ENCODE results near the gene CD248. TPM values are rescaled to one million over a fixed set of nuclear protein-coding genes. Genes with fewer than 3 reads are reported as not detected.

CD248 gene
- total RNA-seq, 2 experiments from 2014 or later = 5.2 to 5.6 TPM

- CTCF ChIA-PET = interaction anchor here (0.7 to 8.1 kb wide), 4 partner anchors 8 to 121 kb away, joined by 3 to 111 read pairs (median 6); partner anchors contain the start of genes MRPL11 and RIN1
- POLR2A ChIA-PET = interaction anchor here (1.8 to 2.1 kb wide), 2 partner anchors 27 to 30 kb away, joined by 6 to 9 read pairs; partner anchors contain the start of genes BRMS1 and YIF1A
Measured at GRCh38 chr11:66318600-66318970, 1.7 kb upstream of the CD248 start.

- CTCF ChIA-PET = interaction anchor here (0.6 to 8.1 kb wide), 7 partner anchors 7 to 121 kb away, joined by 3 to 111 read pairs (median 4); partner anchors contain the start of genes MRPL11 and RIN1
- POLR2A ChIA-PET = interaction anchor here (0.6 to 2.1 kb wide), 7 partner anchors 8 to 228 kb away, joined by 3 to 9 read pairs (median 6); partner anchors contain the start of genes ACTN3, BRMS1 and YIF1A
Measured at GRCh38 chr11:66317723-66318599, 1.1 kb upstream of the CD248 start.

- CTCF ChIA-PET = interaction anchor here (0.6 to 8.1 kb wide), 5 partner anchors 8 to 122 kb away, joined by 3 to 111 read pairs (median 6); partner anchors contain the start of genes MRPL11 and RIN1
- POLR2A ChIA-PET = interaction anchor here (0.6 to 2.1 kb wide), 8 partner anchors 9 to 229 kb away, joined by 3 to 9 read pairs (median 4); partner anchors contain the start of genes ACTN3, BRMS1 and YIF1A
Measured at GRCh38 chr11:66317322-66317722, 478 bp upstream of the CD248 start.

- CTCF ChIA-PET = interaction anchor here (1.0 to 8.1 kb wide), 4 partner anchors 16 to 72 kb away, joined by 3 to 111 read pairs (median 4); partner anchors contain the start of gene RIN1
- POLR2A ChIA-PET = interaction anchor here (1.1 to 2.1 kb wide), 2 partner anchors 29 to 56 kb away, joined by 3 to 6 read pairs; partner anchors contain the start of gene BRMS1
Measured at GRCh38 chr11:66315921-66316811, 678 bp downstream of the CD248 start.

- ChIA-PET POLR2A (no interaction called here), CTCF (interaction anchor here (1.0 to 8.1 kb wide), 4 partner anchors 17 to 73 kb away, joined by 3 to 111 read pairs (median 4); partner anchors contain the start of gene RIN1)
Measured at GRCh38 chr11:66315498-66315885, 1.4 kb downstream of the CD248 start.

GRCh38 chr11:66314561-66315497, 2.0 kb downstream of the CD248 start:
- POLR2A ChIA-PET = no interaction called here
- CTCF ChIA-PET = interaction anchor here (1.0 to 8.1 kb wide), 4 partner anchors 18 to 74 kb away, joined by 3 to 111 read pairs (median 4); partner anchors contain the start of gene RIN1

GRCh38 chr11:66314186-66314501, 2.7 kb downstream of the CD248 start:
- POLR2A ChIA-PET = no interaction called here
- CTCF ChIA-PET = interaction anchor here (1.6 to 8.1 kb wide), 4 partner anchors 18 to 74 kb away, joined by 4 to 111 read pairs (median 40); partner anchors contain the start of genes B4GAT1, BRMS1 and RIN1

- ChIA-PET CTCF (interaction anchor here (1.1 to 8.1 kb wide), 11 partner anchors 8 to 91 kb away, joined by 3 to 111 read pairs (median 7); partner anchors contain the start of genes B4GAT1, BRMS1, RIN1 and YIF1A), POLR2A (interaction anchor here (0.9 to 1.2 kb wide), 5 partner anchors 12 to 57 kb away, joined by 3 to 7 read pairs (median 5); partner anchors contain the start of gene SLC29A2)
Measured at GRCh38 chr11:66313321-66314185, 3.3 kb downstream of the CD248 start.

- POLR2A ChIA-PET = interaction anchor here (0.5 to 1.2 kb wide), 8 partner anchors 10 to 883 kb away, joined by 3 to 7 read pairs (median 4); partner anchors contain the start of gene SLC29A2
Measured at GRCh38 chr11:66312549-66313320, 4.1 kb downstream of the CD248 start.

GRCh38 chr11:66311965-66312548, 4.8 kb downstream of the CD248 start:
- ChIA-PET POLR2A (interaction anchor here (0.5 to 1.2 kb wide), 9 partner anchors 10 to 883 kb away, joined by 3 to 7 read pairs (median 4); partner anchors contain the start of gene SLC29A2), CTCF (interaction anchor here (0.6 to 8.1 kb wide), 24 partner anchors 10 to 90 kb away, joined by 3 to 111 read pairs (median 5); partner anchors contain the start of genes B4GAT1, BRMS1, RIN1 and SLC29A2)

More at GRCh38 chr11:66312549-66313320, 4.1 kb downstream of the CD248 start:
- CTCF ChIA-PET = interaction anchor here (0.6 to 8.1 kb wide), 16 partner anchors 9 to 91 kb away, joined by 3 to 111 read pairs (median 5); partner anchors contain the start of genes B4GAT1, BRMS1, RIN1 and SLC29A2

- ChIA-PET CTCF (interaction anchor here (0.7 to 8.1 kb wide), 17 partner anchors 11 to 76 kb away, joined by 3 to 111 read pairs (median 5); partner anchors contain the start of genes B4GAT1, BRMS1, RIN1 and TMEM151A), POLR2A (interaction anchor here (0.6 to 0.8 kb wide), 2 partner anchors 31 to 51 kb away, joined by 3 to 4 read pairs; no protein-coding TSS in a partner anchor)
Measured at GRCh38 chr11:66311470-66311964, 5.3 kb downstream of the CD248 start.

GRCh38 chr11:66310803-66311440, 5.9 kb downstream of the CD248 start:
- POLR2A ChIA-PET = interaction anchor here (0.6 to 0.8 kb wide), 2 partner anchors 30 to 51 kb away, joined by 3 to 4 read pairs; no protein-coding TSS in a partner anchor
- CTCF ChIA-PET = interaction anchor here (0.7 to 8.1 kb wide), 17 partner anchors 11 to 77 kb away, joined by 3 to 111 read pairs (median 5); partner anchors contain the start of genes B4GAT1, BRMS1, RIN1 and TMEM151A

GRCh38 chr11:66310324-66310723, 6.5 kb downstream of the CD248 start:
- CTCF ChIA-PET = interaction anchor here (3.8 to 5.1 kb wide), 2 partner anchors 36 to 77 kb away, joined by 36 to 44 read pairs; partner anchors contain the start of genes B4GAT1 and BRMS1
- POLR2A ChIA-PET = no interaction called here

- ChIA-PET POLR2A (no interaction called here), CTCF (interaction anchor here (5.1 kb wide), 1 partner anchor 37 kb away, joined by 36 read pairs; the partner anchor contains the start of genes B4GAT1 and BRMS1)
Measured at GRCh38 chr11:66309475-66309874, 7.4 kb downstream of the CD248 start.
